Measurements from ENCODE around the gene ITK. TPM values are rescaled to one million over a fixed set of nuclear protein-coding genes. Genes with fewer than 3 reads are reported as not detected.
A peak's percentile ranks its signal among the peaks of the same experiment; 100 is the strongest.

ITK gene
- total and polyA plus RNA-seq, 10 donors = 5.6 to 81.1 (median 39.9) TPM

GRCh38 chr5:157269761-157270272 is 89.2 kb downstream of the ITK start:
- intact Hi-C loops (cut with DNase I; ENCODE audit: low total_unique reads) = no loop called here
- Histone ChIP-seq H3K4me3 (peak overlapping the region in 1 of 8 donors; percentile 97), H3K27ac (peak overlapping the region; percentile 22 to 99 (median 96)), H3K27me3 (replicated peaks in 1 of 7) (no peaks in the 10 kb centered on the region), H3K4me1 (peaks cover 25 to 97% (median 88%) of the 10 kb centered on the region in 6 donors), H3K36me3 (no peaks in the 10 kb centered on the region), H3K9me3 (no peaks in the 10 kb centered on the region)
- TF ChIP-seq CTCF (IDR thresholded peaks at IDR 0.05 in 8 of 11, conservative IDR thresholded peaks at IDR 0.05 in 3 of 11) = no peak
- TF ChIP-seq POLR2A (IDR thresholded peaks at IDR 0.05) = no peak
- no peak for TF ChIP-seq POLR2AphosphoS5 (IDR thresholded peaks at IDR 0.05)
- DNase-seq = no peak
- 49 to 71% (median 69%) methylated on average over 4 of the region's 4 CpGs for WGBS, 5 donors

DNA sequence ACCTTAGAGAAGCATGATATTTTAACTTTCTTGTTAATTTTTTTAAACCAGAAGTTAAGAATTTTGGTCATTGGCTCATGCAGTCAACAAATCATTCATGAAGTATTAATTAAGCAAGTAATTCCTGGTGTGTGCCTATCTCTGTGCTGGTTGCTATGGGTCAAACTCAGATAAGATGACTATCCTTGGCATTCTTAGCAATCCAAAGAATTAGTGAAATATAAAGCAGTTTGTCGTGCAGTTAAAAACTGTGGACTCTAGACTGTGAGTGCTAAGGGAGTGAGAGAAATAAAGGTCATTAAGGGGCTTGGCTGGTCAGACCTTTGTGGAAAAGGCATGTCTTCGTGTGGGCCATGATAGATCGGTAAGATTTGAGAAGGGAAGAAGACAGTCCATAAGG is 90.1 kb downstream of the ITK start:
- WGBS, 5 donors = 61 to 78% (median 77%) methylated on average over 3 of the region's 3 CpGs
- no peak for TF ChIP-seq CTCF (IDR thresholded peaks at IDR 0.05 in 8 of 11, conservative IDR thresholded peaks at IDR 0.05 in 3 of 11)
- no peak for TF ChIP-seq POLR2AphosphoS5 (IDR thresholded peaks at IDR 0.05)
- peak overlapping the region; percentile 84 to 99 (median 96) for H3K27ac ChIP-seq
- intact Hi-C loops (cut with DNase I; ENCODE audit: low total_unique reads) = no loop called here
- no peaks in the 10 kb centered on the region for H3K27me3 ChIP-seq (replicated peaks in 1 of 7)
- peak overlapping the region in 1 of 8 donors; percentile 97 for H3K4me3 ChIP-seq
- no peak for DNase-seq
- peaks cover 25 to 97% (median 89%) of the 10 kb centered on the region in 6 donors for H3K4me1 ChIP-seq
- H3K36me3 ChIP-seq = no peaks in the 10 kb centered on the region
- H3K9me3 ChIP-seq = no peaks in the 10 kb centered on the region

GRCh38 chr5:157271740-157272271 is 91.2 kb downstream of the ITK start:
- Histone ChIP-seq H3K36me3 (no peaks in the 10 kb centered on the region), H3K9me3 (no peaks in the 10 kb centered on the region), H3K27me3 (replicated peaks in 1 of 7) (no peaks in the 10 kb centered on the region), H3K4me3 (peak overlapping the region in 1 of 8 donors; percentile 97), H3K4me1 (peaks cover 25 to 100% (median 89%) of the 10 kb centered on the region in 6 donors), H3K27ac (peak overlapping the region; percentile 84 to 99 (median 96))
- no peak for TF ChIP-seq CTCF (IDR thresholded peaks at IDR 0.05 in 8 of 11, conservative IDR thresholded peaks at IDR 0.05 in 3 of 11)
- TF ChIP-seq POLR2AphosphoS5 (IDR thresholded peaks at IDR 0.05) = peak; percentile 50 to 90 (median 89)
- TF ChIP-seq POLR2A (IDR thresholded peaks at IDR 0.05) = peak in 1 of 3 donors; percentile 24
- intact Hi-C loops (cut with DNase I; ENCODE audit: low total_unique reads) = no loop called here
- 31 to 45% (median 37%) methylated on average over 11 to 12 of the region's 12 CpGs for WGBS, 5 donors
- DNase-seq = peak; percentile 96

DNA sequence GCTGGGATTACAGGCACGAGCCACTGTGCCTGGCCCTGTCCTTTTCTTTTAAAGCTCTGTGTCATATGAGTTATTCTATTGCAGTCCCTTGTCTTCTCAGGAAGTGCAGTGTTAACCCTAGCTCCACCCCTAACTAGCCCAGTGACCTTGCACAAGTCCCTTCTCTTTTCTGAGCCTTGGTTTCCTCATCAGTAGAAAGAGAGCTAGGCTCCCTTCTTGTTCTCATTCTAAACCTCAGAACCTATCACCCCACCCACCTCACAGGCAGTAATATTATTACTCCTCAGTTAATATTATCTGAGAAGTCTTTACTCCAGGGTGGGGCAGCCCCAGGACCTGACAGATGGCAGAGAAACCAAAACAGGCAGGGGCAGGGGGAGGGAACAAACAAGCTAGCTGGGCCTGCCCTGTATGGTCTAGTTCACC is 92.5 kb downstream of the ITK start:
- no peak for DNase-seq
- peak overlapping the region in 1 of 8 donors; percentile 97 for H3K4me3 ChIP-seq
- intact Hi-C loops (cut with DNase I; ENCODE audit: low total_unique reads) = no loop called here
- peaks cover 25 to 100% (median 87%) of the 10 kb centered on the region in 6 donors for H3K4me1 ChIP-seq
- peak overlapping the region; percentile 84 to 99 (median 96) for H3K27ac ChIP-seq
- TF ChIP-seq POLR2AphosphoS5 (IDR thresholded peaks at IDR 0.05) (peak in 1 of 3 donors; percentile 60), POLR2A (IDR thresholded peaks at IDR 0.05) (no peak)
- no peaks in the 10 kb centered on the region for H3K36me3 ChIP-seq
- H3K9me3 ChIP-seq = no peaks in the 10 kb centered on the region
- 8 to 48% (median 31%) methylated on average over 1 of the region's 1 CpG for WGBS, 5 donors
- H3K27me3 ChIP-seq (replicated peaks in 1 of 7) = no peaks in the 10 kb centered on the region

All from spleen (tissue), 11 donors.